ENCODE data around the gene EP400.
"Not testable (repeated sequence)": the region's sequence is repeated elsewhere in the genome, so short reads cannot be mapped to it uniquely, and the experiment has no call there.

EP400 gene

DNA sequence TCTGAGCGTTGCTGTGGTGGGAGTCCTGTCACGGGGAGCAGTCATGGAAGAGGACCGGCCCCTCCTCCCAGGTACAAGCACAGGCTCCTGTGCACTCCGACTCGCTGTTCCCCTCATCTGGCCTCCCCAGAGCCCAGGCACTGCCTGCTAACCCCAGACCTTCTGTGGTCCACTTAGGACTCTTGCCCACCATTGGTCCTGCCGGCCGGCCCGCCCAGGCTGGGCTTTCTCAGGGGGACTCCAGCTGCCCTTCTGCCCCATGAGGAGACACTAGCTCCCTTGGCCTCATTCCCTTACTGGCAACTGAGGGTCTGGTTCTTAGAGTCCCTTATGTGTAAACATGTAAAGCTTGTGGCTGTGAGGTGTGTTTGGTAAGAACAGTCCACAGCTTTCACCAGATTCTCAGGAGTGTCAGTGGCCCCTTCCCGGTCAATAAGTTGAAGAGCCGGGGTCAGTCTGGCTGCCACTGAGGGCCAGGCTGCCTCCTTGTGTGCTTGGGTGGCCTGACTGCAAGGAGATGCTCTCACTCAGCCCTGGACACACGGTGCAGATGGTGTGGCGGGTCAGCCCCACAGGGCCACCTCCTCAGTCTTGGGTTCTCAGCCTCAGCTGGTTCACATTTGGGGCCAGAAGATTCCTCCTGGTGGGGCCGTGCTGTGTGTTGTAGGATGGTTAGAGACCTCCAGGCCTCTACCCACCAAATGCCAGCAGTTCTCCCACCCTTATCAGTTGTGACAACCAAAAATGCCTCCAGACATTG is 150.7 kb downstream of the EP400 start:
- H3K27me3 ChIP-seq (ENCODE audit: control insufficient read depth in 1 of 2, insufficient read depth in 2 of 2, low read length in 2 of 2), result no peaks in the 10 kb centered on the region
- H3K36me3 ChIP-seq (ENCODE audit: insufficient read depth, low read length), result peaks cover 10% of the 10 kb centered on the region
- no peaks in the 10 kb centered on the region for H3K9me3 ChIP-seq (ENCODE audit: low read length)
- H3K4me3 ChIP-seq (ENCODE audit: low read depth in 1 of 2, low read length in 2 of 2), result no peak overlapping the region
- no peaks in the 10 kb centered on the region for H3K4me1 ChIP-seq (ENCODE audit: insufficient read depth, low read length)
- no peak overlapping the region for H3K27ac ChIP-seq (ENCODE audit: low read depth, low read length)
- H3K9ac ChIP-seq (ENCODE audit: low read length), result no peak overlapping the region

DNA sequence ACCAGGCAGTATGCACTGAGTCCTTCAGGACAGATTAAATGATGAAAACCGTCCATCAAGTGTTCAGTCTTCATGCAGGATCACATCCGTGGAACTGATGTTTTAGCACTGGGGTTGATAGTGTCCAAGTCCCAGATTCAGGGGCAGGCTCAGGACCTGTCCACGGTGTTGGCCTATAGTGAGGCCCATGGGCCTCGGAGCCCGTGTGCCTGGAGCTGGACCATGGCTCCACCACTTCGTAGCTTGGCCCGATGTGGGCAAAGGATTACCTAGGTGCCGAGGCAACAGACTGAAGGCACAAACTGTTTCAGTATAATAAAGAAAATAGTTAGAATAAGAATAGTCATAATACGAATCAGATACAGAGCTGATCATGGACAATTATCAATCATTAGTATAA is 152.6 kb downstream of the EP400 start:
- Histone ChIP-seq H3K36me3 (ENCODE audit: insufficient read depth, low read length) (peaks cover 10% of the 10 kb centered on the region), H3K9ac (ENCODE audit: low read length) (no peak overlapping the region), H3K4me1 (ENCODE audit: insufficient read depth, low read length) (no peaks in the 10 kb centered on the region), H3K27ac (ENCODE audit: low read depth, low read length) (no peak overlapping the region), H3K4me3 (ENCODE audit: low read depth in 1 of 2, low read length in 2 of 2) (no peak overlapping the region), H3K9me3 (ENCODE audit: low read length) (no peaks in the 10 kb centered on the region), H3K27me3 (ENCODE audit: control insufficient read depth in 1 of 2, insufficient read depth in 2 of 2, low read length in 2 of 2) (no peaks in the 10 kb centered on the region)

DNA sequence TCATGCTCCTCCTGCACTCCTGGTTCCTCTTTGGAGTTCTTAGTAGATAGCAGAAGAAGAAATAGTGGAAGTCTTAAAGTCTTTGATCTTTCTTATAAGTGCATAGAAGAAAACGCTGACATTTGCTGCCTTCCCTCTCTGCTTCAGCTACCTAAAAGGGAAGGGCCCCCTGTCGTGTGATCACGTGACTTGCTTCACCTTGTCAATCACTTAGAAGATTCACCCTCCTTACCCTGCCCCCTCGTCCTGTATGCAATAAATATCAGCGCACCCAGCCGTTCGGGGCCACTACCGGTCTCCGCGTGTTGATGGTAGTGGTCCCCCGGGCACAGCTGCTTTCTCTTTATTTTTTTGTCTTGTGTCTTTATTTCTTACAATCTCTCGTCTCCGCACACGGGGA is 153.3 kb downstream of the EP400 start:
- H3K4me1 ChIP-seq (ENCODE audit: insufficient read depth, low read length); H3K27me3 ChIP-seq (ENCODE audit: control insufficient read depth in 1 of 2, insufficient read depth in 2 of 2, low read length in 2 of 2); H3K4me3 ChIP-seq (ENCODE audit: low read depth in 1 of 2, low read length in 2 of 2); H3K27ac ChIP-seq (ENCODE audit: low read depth, low read length); H3K9me3 ChIP-seq (ENCODE audit: low read length); H3K36me3 ChIP-seq (ENCODE audit: insufficient read depth, low read length); H3K9ac ChIP-seq (ENCODE audit: low read length): not testable (repeated sequence)

DNA sequence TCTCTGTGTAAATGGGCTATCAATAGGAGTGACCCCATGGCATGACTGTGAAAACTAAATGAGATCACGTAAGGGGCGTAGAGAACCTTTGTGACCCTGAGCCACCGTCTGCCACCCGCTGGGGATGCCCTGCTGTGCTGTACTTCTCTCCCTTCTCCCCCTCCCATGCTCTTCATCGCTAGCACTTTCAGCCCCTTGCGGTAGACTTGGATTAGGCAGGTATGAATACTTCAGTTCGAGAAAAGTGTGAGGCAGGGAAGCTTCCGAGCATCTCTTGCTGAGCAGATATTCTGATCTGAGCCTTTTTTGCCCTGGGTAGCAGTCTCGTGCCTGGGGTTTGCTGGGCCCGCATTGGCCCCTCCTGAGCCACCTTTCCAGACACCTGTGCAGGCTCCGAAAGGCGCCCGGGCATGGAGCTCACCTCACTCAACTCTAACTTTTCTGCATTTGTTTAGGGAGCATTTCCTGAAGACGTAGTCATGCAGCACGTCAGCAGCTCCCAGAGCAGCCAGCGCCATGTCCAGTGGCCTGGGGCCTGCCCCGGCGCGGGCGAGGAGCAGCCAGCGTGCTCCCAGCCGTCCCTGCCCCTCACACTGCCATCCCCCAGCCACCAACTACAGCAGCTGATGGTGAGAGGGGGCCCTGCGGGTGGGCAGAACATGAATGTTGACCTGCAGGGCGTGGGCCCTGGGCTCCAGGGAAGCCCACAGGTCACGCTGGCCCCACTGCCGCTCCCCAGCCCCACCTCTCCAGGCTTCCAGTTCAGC is 154.0 kb downstream of the EP400 start:
- Histone ChIP-seq H3K27ac (ENCODE audit: low read depth, low read length) (no peak overlapping the region), H3K9me3 (ENCODE audit: low read length) (no peaks in the 10 kb centered on the region), H3K4me3 (ENCODE audit: low read depth in 1 of 2, low read length in 2 of 2) (no peak overlapping the region), H3K27me3 (ENCODE audit: control insufficient read depth in 1 of 2, insufficient read depth in 2 of 2, low read length in 2 of 2) (no peaks in the 10 kb centered on the region), H3K36me3 (ENCODE audit: insufficient read depth, low read length) (peaks cover 13% of the 10 kb centered on the region), H3K9ac (ENCODE audit: low read length) (no peak overlapping the region), H3K4me1 (ENCODE audit: insufficient read depth, low read length) (no peaks in the 10 kb centered on the region)

DNA sequence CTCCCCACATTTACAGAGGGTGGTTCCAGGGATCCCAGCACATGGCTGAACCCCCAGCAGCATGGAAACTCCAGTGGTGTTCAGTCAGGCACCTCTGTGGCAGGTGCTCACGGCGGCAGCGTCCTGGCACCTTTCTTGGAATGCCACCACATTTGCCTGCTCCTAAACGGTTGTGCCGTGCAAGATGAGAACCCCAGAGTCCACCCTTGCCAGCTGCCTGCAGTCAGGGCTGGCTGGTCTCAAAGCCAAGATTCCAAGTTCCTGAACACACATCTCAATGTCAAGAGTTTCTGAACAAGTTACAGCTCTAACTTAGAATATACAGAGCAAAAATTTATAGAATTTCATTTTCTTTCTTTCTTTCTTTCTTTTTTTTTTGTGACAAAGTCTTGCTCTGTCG is 155.7 kb downstream of the EP400 start:
- H3K4me3 ChIP-seq (ENCODE audit: low read depth in 1 of 2, low read length in 2 of 2), result no peak overlapping the region
- no peak overlapping the region for H3K9ac ChIP-seq (ENCODE audit: low read length)
- no peaks in the 10 kb centered on the region for H3K9me3 ChIP-seq (ENCODE audit: low read length)
- H3K27ac ChIP-seq (ENCODE audit: low read depth, low read length), result no peak overlapping the region
- H3K27me3 ChIP-seq (ENCODE audit: control insufficient read depth in 1 of 2, insufficient read depth in 2 of 2, low read length in 2 of 2), result no peaks in the 10 kb centered on the region
- no peaks in the 10 kb centered on the region for H3K4me1 ChIP-seq (ENCODE audit: insufficient read depth, low read length)
- H3K36me3 ChIP-seq (ENCODE audit: insufficient read depth, low read length), result peaks cover 9% of the 10 kb centered on the region

DNA sequence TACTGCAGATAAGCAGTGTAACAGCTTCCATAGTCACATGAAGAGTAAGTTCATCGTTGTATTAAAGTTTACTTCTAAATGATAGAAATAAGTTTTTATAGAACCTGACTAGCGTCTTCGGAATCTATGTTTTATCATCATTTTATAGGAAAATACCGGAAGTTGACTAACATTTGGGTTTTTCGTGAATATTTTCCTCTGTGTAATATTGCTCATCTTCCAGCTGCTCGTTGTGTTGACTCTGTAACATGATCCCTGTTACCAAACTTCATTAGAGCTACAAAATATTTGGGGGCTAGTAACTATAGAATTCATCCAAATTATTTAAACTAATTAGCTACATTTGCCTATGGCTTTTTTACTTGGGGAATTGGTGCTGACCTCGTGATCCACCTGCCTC is 157.2 kb downstream of the EP400 start:
- Histone ChIP-seq H3K9me3 (ENCODE audit: low read length) (no peaks in the 10 kb centered on the region), H3K4me1 (ENCODE audit: insufficient read depth, low read length) (no peaks in the 10 kb centered on the region), H3K4me3 (ENCODE audit: low read depth in 1 of 2, low read length in 2 of 2) (no peak overlapping the region), H3K36me3 (ENCODE audit: insufficient read depth, low read length) (peaks cover 8% of the 10 kb centered on the region), H3K27me3 (ENCODE audit: control insufficient read depth in 1 of 2, insufficient read depth in 2 of 2, low read length in 2 of 2) (no peaks in the 10 kb centered on the region), H3K27ac (ENCODE audit: low read depth, low read length) (no peak overlapping the region), H3K9ac (ENCODE audit: low read length) (no peak overlapping the region)

DNA sequence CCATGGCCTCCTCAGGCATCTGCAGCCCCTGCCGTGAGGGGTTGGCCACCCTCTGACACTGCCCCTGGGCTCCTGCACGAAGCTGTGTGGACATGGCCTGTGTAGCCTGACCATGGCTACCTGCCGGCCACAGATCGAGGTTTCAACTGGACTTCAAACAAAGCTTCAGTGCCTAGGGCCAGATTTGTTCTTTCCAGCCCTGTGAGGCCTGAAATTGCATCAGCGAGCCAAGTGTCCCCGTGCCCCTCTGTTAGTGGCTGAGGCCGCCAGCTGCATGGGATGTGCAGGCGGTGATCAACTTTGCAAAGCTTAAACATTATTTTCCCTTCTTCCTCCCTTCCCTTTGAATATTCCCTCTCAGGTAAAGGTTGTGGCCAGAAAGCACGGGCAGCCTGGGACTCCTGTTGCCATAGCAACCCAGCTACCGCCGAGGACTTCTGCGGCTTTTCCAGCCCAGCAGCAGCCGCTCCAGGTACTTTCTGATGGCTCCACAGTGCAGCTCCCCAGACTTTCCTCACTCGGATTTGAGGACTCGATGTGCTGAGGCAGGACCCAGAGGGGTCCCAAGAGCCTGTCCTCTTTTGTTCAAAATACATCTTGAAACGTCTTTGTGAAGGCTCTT is 158.6 kb downstream of the EP400 start:
- no peaks in the 10 kb centered on the region for H3K9me3 ChIP-seq (ENCODE audit: low read length)
- no peaks in the 10 kb centered on the region for H3K4me1 ChIP-seq (ENCODE audit: insufficient read depth, low read length)
- H3K27ac ChIP-seq (ENCODE audit: low read depth, low read length), result no peak overlapping the region
- no peak overlapping the region for H3K4me3 ChIP-seq (ENCODE audit: low read depth in 1 of 2, low read length in 2 of 2)
- H3K36me3 ChIP-seq (ENCODE audit: insufficient read depth, low read length), result peaks cover 10% of the 10 kb centered on the region
- H3K9ac ChIP-seq (ENCODE audit: low read length), result no peak overlapping the region
- H3K27me3 ChIP-seq (ENCODE audit: control insufficient read depth in 1 of 2, insufficient read depth in 2 of 2, low read length in 2 of 2), result no peaks in the 10 kb centered on the region

DNA sequence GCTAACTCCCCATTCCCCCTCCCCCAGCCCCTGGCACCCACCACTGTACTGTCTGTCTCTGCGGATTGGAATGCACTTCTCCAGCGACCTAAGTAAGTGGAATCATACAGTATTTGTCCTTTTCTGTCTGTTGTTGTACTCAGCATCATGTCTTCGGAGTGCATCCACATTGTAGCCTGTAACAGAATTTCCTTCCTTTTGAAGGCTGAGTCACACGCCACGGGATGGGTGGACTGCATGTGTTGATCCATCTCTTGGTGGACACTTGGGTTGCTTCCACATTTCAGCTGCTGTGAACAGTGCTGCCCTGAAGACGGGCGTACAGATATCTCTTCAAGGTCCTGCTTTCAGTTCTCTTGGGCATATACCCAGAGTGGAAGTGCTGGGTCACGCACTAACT is 160.0 kb downstream of the EP400 start:
- no peak overlapping the region for H3K9ac ChIP-seq (ENCODE audit: low read length)
- peaks cover 24% of the 10 kb centered on the region for H3K36me3 ChIP-seq (ENCODE audit: insufficient read depth, low read length)
- H3K9me3 ChIP-seq (ENCODE audit: low read length), result no peaks in the 10 kb centered on the region
- H3K4me3 ChIP-seq (ENCODE audit: low read depth in 1 of 2, low read length in 2 of 2), result no peak overlapping the region
- H3K4me1 ChIP-seq (ENCODE audit: insufficient read depth, low read length), result no peaks in the 10 kb centered on the region
- no peak overlapping the region for H3K27ac ChIP-seq (ENCODE audit: low read depth, low read length)
- no peaks in the 10 kb centered on the region for H3K27me3 ChIP-seq (ENCODE audit: control insufficient read depth in 1 of 2, insufficient read depth in 2 of 2, low read length in 2 of 2)

DNA sequence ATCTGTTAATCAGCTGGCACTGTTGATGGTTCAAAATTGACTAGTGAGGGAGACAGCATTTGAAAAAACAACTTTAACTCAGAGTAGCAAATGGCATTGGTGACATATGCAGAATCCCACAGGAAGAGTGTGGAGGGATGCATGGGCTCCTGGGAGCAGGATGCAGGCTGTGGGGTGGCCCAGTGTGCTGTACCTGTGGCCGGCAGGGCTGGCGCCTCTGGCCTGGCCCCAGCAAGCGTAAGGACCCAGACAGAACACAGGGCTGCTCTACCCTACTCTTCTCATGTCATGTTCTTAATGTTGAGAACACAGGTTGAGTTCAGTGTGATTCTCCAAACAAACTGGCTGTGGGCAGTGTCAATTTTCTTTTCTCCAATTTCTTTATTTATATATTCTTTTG is 160.9 kb downstream of the EP400 start:
- H3K27me3 ChIP-seq (ENCODE audit: control insufficient read depth in 1 of 2, insufficient read depth in 2 of 2, low read length in 2 of 2), result no peaks in the 10 kb centered on the region
- H3K9ac ChIP-seq (ENCODE audit: low read length), result no peak overlapping the region
- no peak overlapping the region for H3K27ac ChIP-seq (ENCODE audit: low read depth, low read length)
- H3K9me3 ChIP-seq (ENCODE audit: low read length), result no peaks in the 10 kb centered on the region
- no peak overlapping the region for H3K4me3 ChIP-seq (ENCODE audit: low read depth in 1 of 2, low read length in 2 of 2)
- no peaks in the 10 kb centered on the region for H3K4me1 ChIP-seq (ENCODE audit: insufficient read depth, low read length)
- H3K36me3 ChIP-seq (ENCODE audit: insufficient read depth, low read length), result peaks cover 33% of the 10 kb centered on the region

DNA sequence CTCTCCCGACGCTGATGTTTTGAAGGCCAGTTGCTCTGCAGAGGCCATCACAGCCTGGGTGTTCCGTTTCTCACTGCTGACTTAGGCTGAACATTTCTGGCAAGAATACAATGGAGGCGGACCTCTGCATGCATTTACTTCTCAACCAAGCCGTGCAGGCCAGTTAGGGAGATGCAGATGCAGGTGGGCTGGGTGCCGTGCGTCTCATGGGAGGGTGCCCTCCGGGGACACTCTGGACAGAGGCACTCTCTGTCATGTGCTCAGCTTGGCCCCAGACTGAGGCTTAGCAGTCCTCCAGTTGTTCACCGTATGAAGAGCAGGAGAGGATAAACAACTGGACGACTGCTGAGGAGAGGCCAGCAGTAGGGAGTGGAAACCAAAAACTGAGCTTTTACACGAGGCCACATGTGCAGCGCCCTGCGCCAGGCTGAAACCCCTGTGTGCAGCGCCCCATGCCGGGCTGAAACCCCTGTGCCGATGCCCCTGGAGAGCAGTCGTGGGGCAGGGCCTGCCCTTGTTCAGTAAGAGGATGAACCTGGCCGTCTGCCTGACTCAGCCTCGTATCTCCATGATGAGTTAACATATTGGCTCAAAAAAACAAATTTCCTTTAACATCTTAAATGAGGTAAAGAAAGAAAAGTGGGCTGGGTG is 162.0 kb downstream of the EP400 start:
- Histone ChIP-seq H3K9me3 (ENCODE audit: low read length) (no peaks in the 10 kb centered on the region), H3K27ac (ENCODE audit: low read depth, low read length) (no peak overlapping the region), H3K9ac (ENCODE audit: low read length) (no peak overlapping the region), H3K4me1 (ENCODE audit: insufficient read depth, low read length) (no peaks in the 10 kb centered on the region), H3K27me3 (ENCODE audit: control insufficient read depth in 1 of 2, insufficient read depth in 2 of 2, low read length in 2 of 2) (no peaks in the 10 kb centered on the region), H3K4me3 (ENCODE audit: low read depth in 1 of 2, low read length in 2 of 2) (no peak overlapping the region), H3K36me3 (ENCODE audit: insufficient read depth, low read length) (peaks cover 33% of the 10 kb centered on the region)

DNA sequence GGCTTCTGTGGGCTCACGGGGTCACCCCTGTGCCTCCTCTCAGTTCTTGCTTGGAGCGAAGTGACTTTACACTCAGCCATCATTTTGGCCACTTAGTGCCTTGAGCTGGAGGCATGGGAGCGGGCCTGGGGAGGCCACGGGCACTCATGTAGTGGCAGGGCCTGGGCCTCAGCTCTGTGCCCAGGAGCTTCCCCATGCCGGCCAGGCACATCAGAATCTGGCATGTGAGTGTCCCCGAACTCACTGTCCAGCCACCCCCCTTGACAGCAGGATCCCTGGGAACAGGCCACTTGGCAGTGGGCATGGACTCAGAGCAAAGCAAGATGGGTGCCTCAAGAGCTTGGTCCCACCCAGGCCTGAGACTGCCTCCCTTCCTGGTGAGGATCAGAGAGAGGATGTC is 164.9 kb downstream of the EP400 start:
- Histone ChIP-seq H3K36me3 (ENCODE audit: insufficient read depth, low read length) (peaks cover 28% of the 10 kb centered on the region), H3K27me3 (ENCODE audit: control insufficient read depth in 1 of 2, insufficient read depth in 2 of 2, low read length in 2 of 2) (no peaks in the 10 kb centered on the region), H3K9ac (ENCODE audit: low read length) (no peak overlapping the region), H3K9me3 (ENCODE audit: low read length) (no peaks in the 10 kb centered on the region), H3K4me3 (ENCODE audit: low read depth in 1 of 2, low read length in 2 of 2) (no peak overlapping the region), H3K27ac (ENCODE audit: low read depth, low read length) (no peak overlapping the region), H3K4me1 (ENCODE audit: insufficient read depth, low read length) (no peaks in the 10 kb centered on the region)
